NCI-H1417 (cell line): Measurements from ENCODE around the gene ACY1.

Source experiments
- DNase-seq, 3 experiments: peaks; one replicate each; lab custom pipeline; 2025; lab: John Stamatoyannopoulos, UW

Gene ACY1

GRCh38 chr3:51945926-51946705 is 37.2 kb upstream of the ACY1 start:
- DNase-seq: no peak

- no peak for DNase-seq
Observed at GRCh38 chr3:51946796-51947195, 36.5 kb upstream of the ACY1 start.

GRCh38 chr3:51947215-51947900 is 36.0 kb upstream of the ACY1 start:
- no peak for DNase-seq

- DNase-seq: no peak
Observed at GRCh38 chr3:51948016-51948580, 35.2 kb upstream of the ACY1 start.

- DNase-seq: no peak
Observed at GRCh38 chr3:51949121-51949520, 34.2 kb upstream of the ACY1 start.

GRCh38 chr3:51950899-51951298 is 32.4 kb upstream of the ACY1 start:
- no peak for DNase-seq

GRCh38 chr3:51953445-51953844 is 29.9 kb upstream of the ACY1 start:
- peak in 2 of 3 experiments; percentile 1 to 21 for DNase-seq

GRCh38 chr3:51954105-51954504 is 29.2 kb upstream of the ACY1 start:
- DNase-seq: no peak

GRCh38 chr3:51954713-51955112 is 28.6 kb upstream of the ACY1 start:
- no peak for DNase-seq

- DNase-seq: no peak
Observed at GRCh38 chr3:51955175-51955892, 28.0 kb upstream of the ACY1 start, which contains the start of gene GPR62. Gene GPR62, plus strand, starts transcription at chr3:51955381. Its CDS starts 272 bp downstream, at chr3:51955653.

- no peak for DNase-seq
Observed at GRCh38 chr3:51955893-51956770, 27.2 kb upstream of the ACY1 start.

- DNase-seq: no peak
Observed at GRCh38 chr3:51957520-51958205, 25.7 kb upstream of the ACY1 start.

GRCh38 chr3:51958603-51959521 is 24.5 kb upstream of the ACY1 start:
- DNase-seq: no peak

GRCh38 chr3:51959651-51960050 is 23.7 kb upstream of the ACY1 start:
- no peak for DNase-seq

GRCh38 chr3:51960386-51960785 is 22.9 kb upstream of the ACY1 start:
- no peak for DNase-seq

GRCh38 chr3:51961011-51961410 is 22.3 kb upstream of the ACY1 start:
- no peak for DNase-seq

GRCh38 chr3:51961602-51962569 is 21.4 kb upstream of the ACY1 start:
- DNase-seq: no peak

GRCh38 chr3:51962854-51963530 is 20.3 kb upstream of the ACY1 start:
- DNase-seq: no peak
